HEK293 (cell line): ENCODE results near the gene SPTLC3.

Source experiments
- CTCF ChIA-PET: fragments of 350-600 bp; formaldehyde crosslinking; extraction: SDS; loops from one replicate; lab custom pipeline; 2021; ENCODE audit warnings: antibody characterized with exemption; lab: Yijun Ruan, JAX
- POLR2A ChIA-PET: fragments of 300-600 bp; formaldehyde crosslinking; extraction: SDS; loops from one replicate; lab custom pipeline; 2020; ENCODE audit warnings: antibody characterized with exemption, inconsistent platforms; lab: Yijun Ruan, JAX
- H3K27ac ChIP-seq: fragments of 200-500 bp; sonication (Bioruptor generic); 2 replicates; pipeline ENCODE4 v1.5.1; 2014; ENCODE audit warnings: low read depth, low read length, control low read depth, inconsistent platforms; ENCODE audit errors: extremely low read depth
- H3K36me3 ChIP-seq, 2 experiments: fragments of 200-500 bp in 1 of 2; sonication (Bioruptor generic) in 1 of 2; 1 replicate in 1 of 2; 2 replicates in 1 of 2; pipeline ENCODE4 v1.5.1; 2014 to 2017; ENCODE audit warnings: inconsistent platforms in 2 of 2, low read length in 2 of 2; ENCODE audit not compliant: control insufficient read depth in 2 of 2, insufficient read depth in 1 of 2
- H3K4me1 ChIP-seq: fragments of 200-500 bp; sonication (Bioruptor generic); 2 replicates; pipeline ENCODE4 v1.5.1; 2014; ENCODE audit warnings: mild to moderate bottlenecking, low read length, inconsistent platforms; ENCODE audit not compliant: control insufficient read depth, insufficient read depth
- H3K4me3 ChIP-seq: 2 replicates; pipeline ENCODE4 v1.5.1; 2011; ENCODE audit warnings: low read depth, mild to moderate bottlenecking, control low read depth, low read length, moderate library complexity
- H3K9me3 ChIP-seq: fragments of 200-500 bp; sonication (Bioruptor generic); 2 replicates; pipeline ENCODE4 v1.5.1; 2014; ENCODE audit warnings: low read depth, low read length, inconsistent platforms; ENCODE audit not compliant: control insufficient read depth, insufficient read depth
- BCL11A ChIP-seq: fragments of 450-650 bp; formaldehyde crosslinking; IDR thresholded peaks from 2 replicates; pipeline ENCODE4 v1.5.1; 2016; ENCODE audit warnings: low read depth, missing biosample characterization, missing genetic modification characterization
- IKZF3 ChIP-seq: fragments of 450-650 bp; IDR thresholded peaks from 2 replicates; pipeline ENCODE4 v1.5.0; 2018; ENCODE audit warnings: missing biosample characterization, mild to moderate bottlenecking, missing genetic modification characterization, moderate library complexity
- MZF1 ChIP-seq: fragments of 450-650 bp; formaldehyde crosslinking; IDR thresholded peaks from 2 replicates; pipeline ENCODE4 v1.5.1; 2017; ENCODE audit warnings: missing biosample characterization, missing genetic modification characterization, borderline replicate concordance
- SCRT2 ChIP-seq: fragments of 450-650 bp; formaldehyde crosslinking; IDR thresholded peaks from 2 replicates; pipeline ENCODE4 v1.5.1; 2016; ENCODE audit warnings: missing biosample characterization, missing genetic modification characterization
- SP2 ChIP-seq: fragments of 450-650 bp; formaldehyde crosslinking; IDR thresholded peaks from 2 replicates; pipeline ENCODE4 v1.5.1; 2016; ENCODE audit warnings: missing biosample characterization, missing genetic modification characterization
- ZIC2 ChIP-seq: fragments of 450-650 bp; formaldehyde crosslinking; IDR thresholded peaks from 2 replicates; pipeline ENCODE4 v1.5.1; 2016; ENCODE audit warnings: missing biosample characterization, missing genetic modification characterization
- ZNF112 ChIP-seq: fragments of 450-650 bp; formaldehyde crosslinking; IDR thresholded peaks from 2 replicates; pipeline ENCODE4 v1.5.0; 2017; ENCODE audit warnings: missing biosample characterization, missing genetic modification characterization
- ZNF114 ChIP-seq: fragments of 450-650 bp; formaldehyde crosslinking; IDR thresholded peaks from 2 replicates; pipeline ENCODE4 v1.5.0; 2017; ENCODE audit warnings: missing biosample characterization, missing genetic modification characterization
- ZNF157 ChIP-seq: fragments of 450-650 bp; formaldehyde crosslinking; IDR thresholded peaks from 2 replicates; pipeline ENCODE4 v1.5.1; 2016; ENCODE audit warnings: missing biosample characterization, missing genetic modification characterization
- ZNF184 ChIP-seq: fragments of 450-650 bp; IDR thresholded peaks from 2 replicates; pipeline ENCODE4 v1.5.1; 2018; ENCODE audit warnings: missing biosample characterization, mild to moderate bottlenecking, missing genetic modification characterization
- ZNF19 ChIP-seq: fragments of 450-650 bp; formaldehyde crosslinking; IDR thresholded peaks from 2 replicates; pipeline ENCODE4; 2016; ENCODE audit warnings: missing biosample characterization, missing genetic modification characterization, low read depth
- ZNF416 ChIP-seq: fragments of 450-650 bp; formaldehyde crosslinking; IDR thresholded peaks from 2 replicates; pipeline ENCODE4 v1.5.1; 2016; ENCODE audit warnings: missing biosample characterization, missing genetic modification characterization
- ZNF48 ChIP-seq: fragments of 450-650 bp; formaldehyde crosslinking; IDR thresholded peaks from 2 replicates; pipeline ENCODE4 v1.5.1; 2016; ENCODE audit warnings: missing biosample characterization, missing genetic modification characterization
- ZNF510 ChIP-seq: fragments of 450-650 bp; formaldehyde crosslinking; IDR thresholded peaks from 2 replicates; pipeline ENCODE4 v1.5.1; 2018; ENCODE audit warnings: mild to moderate bottlenecking, missing genetic modification characterization, missing biosample characterization; ENCODE audit not compliant: insufficient replicate concordance
- ZNF521 ChIP-seq: fragments of 450-650 bp; formaldehyde crosslinking; IDR thresholded peaks from 2 replicates; pipeline ENCODE4 v1.5.1; 2017; ENCODE audit warnings: missing biosample characterization, mild to moderate bottlenecking, missing genetic modification characterization
- ZNF530 ChIP-seq: fragments of 450-650 bp; formaldehyde crosslinking; IDR thresholded peaks from 2 replicates; pipeline ENCODE4 v1.5.1; 2016; ENCODE audit warnings: low read depth, missing biosample characterization, missing genetic modification characterization
- ZNF585B ChIP-seq: fragments of 450-650 bp; formaldehyde crosslinking; IDR thresholded peaks from 2 replicates; pipeline ENCODE4 v1.5.1; 2016; ENCODE audit warnings: missing biosample characterization, missing genetic modification characterization
- ZNF645 ChIP-seq: fragments of 450-650 bp; formaldehyde crosslinking; IDR thresholded peaks from 2 replicates; pipeline ENCODE4; 2016; ENCODE audit warnings: missing biosample characterization, missing genetic modification characterization
- ZNF785 ChIP-seq: fragments of 450-650 bp; formaldehyde crosslinking; IDR thresholded peaks from 2 replicates; pipeline ENCODE4 v1.5.1; 2016; ENCODE audit warnings: missing biosample characterization, missing genetic modification characterization
- ZNF791 ChIP-seq: fragments of 450-650 bp; formaldehyde crosslinking; IDR thresholded peaks from 2 replicates; pipeline ENCODE4 v1.5.1; 2016; ENCODE audit warnings: missing biosample characterization, missing genetic modification characterization
- ZXDB ChIP-seq: fragments of 450-650 bp; formaldehyde crosslinking; IDR thresholded peaks from 2 replicates; pipeline ENCODE4 v1.5.1; 2016; ENCODE audit warnings: missing biosample characterization, missing genetic modification characterization
- TF ChIP-seq, protein P1 (sequence below): fragments of 450-650 bp; formaldehyde crosslinking; IDR thresholded peaks from 2 replicates; pipeline ENCODE4 v1.5.1; 2016; ENCODE audit warnings: missing biosample characterization, missing genetic modification characterization, borderline replicate concordance
- TF ChIP-seq, protein P2 (sequence below): fragments of 450-650 bp; formaldehyde crosslinking; IDR thresholded peaks from 2 replicates; pipeline ENCODE4 v1.5.1; 2017; ENCODE audit warnings: missing biosample characterization, missing genetic modification characterization
- TF ChIP-seq, protein P3 (sequence below): fragments of 450-650 bp; formaldehyde crosslinking; IDR thresholded peaks from 2 replicates; pipeline ENCODE4 v1.5.1; 2016; ENCODE audit warnings: missing biosample characterization, missing genetic modification characterization

Gene SPTLC3

DNA sequence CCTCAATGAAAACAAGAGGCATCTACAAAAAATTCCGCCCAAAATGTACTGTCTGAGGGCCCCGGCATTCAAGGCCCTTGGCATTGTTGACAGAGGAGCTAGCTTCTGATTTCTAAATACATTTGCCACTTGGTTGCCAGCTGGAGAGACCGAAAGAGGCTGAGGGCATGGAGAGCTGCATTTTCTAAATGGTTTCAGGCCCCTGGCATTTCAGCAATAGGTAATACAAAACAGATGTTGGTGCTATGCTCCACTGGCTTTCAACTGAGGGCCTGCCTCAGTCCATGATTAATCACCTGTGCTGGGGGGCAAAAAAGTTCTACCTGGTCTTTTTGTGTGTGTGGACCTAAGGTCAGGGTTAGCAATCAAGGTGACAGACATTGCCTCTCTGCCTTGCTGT lies 132.8 kb downstream of the SPTLC3 start:
- no peak overlapping the region for H3K27ac ChIP-seq
- TF ChIP-seq ZNF112 (tag by site-specific recombination) (no peak), SP2 (tag by site-specific recombination) (no peak), ZNF791 (tag by site-specific recombination) (no peak), SCRT2 (tag by site-specific recombination) (no peak), ZNF585B (tag by site-specific recombination) (no peak), ZNF530 (tag by site-specific recombination) (no peak), ZNF184 (no peak), ZIC2 (tag by site-specific recombination) (no peak)
- TF ChIP-seq, protein P1, sequence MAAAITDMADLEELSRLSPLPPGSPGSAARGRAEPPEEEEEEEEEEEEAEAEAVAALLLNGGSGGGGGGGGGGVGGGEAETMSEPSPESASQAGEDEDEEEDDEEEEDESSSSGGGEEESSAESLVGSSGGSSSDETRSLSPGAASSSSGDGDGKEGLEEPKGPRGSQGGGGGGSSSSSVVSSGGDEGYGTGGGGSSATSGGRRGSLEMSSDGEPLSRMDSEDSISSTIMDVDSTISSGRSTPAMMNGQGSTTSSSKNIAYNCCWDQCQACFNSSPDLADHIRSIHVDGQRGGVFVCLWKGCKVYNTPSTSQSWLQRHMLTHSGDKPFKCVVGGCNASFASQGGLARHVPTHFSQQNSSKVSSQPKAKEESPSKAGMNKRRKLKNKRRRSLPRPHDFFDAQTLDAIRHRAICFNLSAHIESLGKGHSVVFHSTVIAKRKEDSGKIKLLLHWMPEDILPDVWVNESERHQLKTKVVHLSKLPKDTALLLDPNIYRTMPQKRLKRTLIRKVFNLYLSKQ = no peak
- no peaks in the 10 kb centered on the region for H3K4me1 ChIP-seq
- H3K36me3 ChIP-seq = no peaks in the 10 kb centered on the region
- H3K4me3 ChIP-seq = no peak overlapping the region
- H3K9me3 ChIP-seq = no peaks in the 10 kb centered on the region
- CTCF ChIA-PET = interaction anchor here (0.6 to 1.4 kb wide), 2 partner anchors 22 to 285 kb away, joined by 3 read pairs; no protein-coding TSS in a partner anchor
- POLR2A ChIA-PET = no interaction called here

DNA sequence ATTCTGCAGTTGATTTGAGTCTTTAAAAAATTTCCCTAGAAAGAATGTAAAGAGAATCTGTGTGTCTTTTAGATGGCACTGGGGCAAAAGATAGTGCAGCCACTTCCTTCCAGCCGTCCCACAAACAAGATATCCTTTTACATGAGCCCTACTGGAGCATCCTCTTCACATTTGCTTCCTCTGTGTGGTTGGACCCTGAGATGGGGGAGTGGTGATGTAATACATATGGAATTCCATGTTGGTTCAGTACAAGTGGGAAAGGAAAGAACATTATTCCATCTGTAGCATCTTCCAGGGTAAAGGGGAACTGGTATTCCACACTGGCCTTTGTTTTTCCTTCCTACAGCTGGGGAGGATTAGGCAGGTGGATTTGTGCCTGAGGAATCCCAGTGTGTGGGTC lies 133.4 kb downstream of the SPTLC3 start:
- H3K4me3 ChIP-seq = no peak overlapping the region
- TF ChIP-seq BCL11A (tag by site-specific recombination) = no peak
- no peak for TF ChIP-seq ZNF645 (tag by site-specific recombination)
- no peak for TF ChIP-seq ZNF19 (tag by site-specific recombination)
- TF ChIP-seq, protein P2, sequence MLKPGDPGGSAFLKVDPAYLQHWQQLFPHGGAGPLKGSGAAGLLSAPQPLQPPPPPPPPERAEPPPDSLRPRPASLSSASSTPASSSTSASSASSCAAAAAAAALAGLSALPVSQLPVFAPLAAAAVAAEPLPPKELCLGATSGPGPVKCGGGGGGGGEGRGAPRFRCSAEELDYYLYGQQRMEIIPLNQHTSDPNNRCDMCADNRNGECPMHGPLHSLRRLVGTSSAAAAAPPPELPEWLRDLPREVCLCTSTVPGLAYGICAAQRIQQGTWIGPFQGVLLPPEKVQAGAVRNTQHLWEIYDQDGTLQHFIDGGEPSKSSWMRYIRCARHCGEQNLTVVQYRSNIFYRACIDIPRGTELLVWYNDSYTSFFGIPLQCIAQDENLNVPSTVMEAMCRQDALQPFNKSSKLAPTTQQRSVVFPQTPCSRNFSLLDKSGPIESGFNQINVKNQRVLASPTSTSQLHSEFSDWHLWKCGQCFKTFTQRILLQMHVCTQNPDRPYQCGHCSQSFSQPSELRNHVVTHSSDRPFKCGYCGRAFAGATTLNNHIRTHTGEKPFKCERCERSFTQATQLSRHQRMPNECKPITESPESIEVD (tag by site-specific recombination) = no peak
- TF ChIP-seq ZNF157 (tag by site-specific recombination) = no peak
- no peak for TF ChIP-seq ZNF785 (tag by site-specific recombination)
- no peak for TF ChIP-seq ZNF510 (tag by site-specific recombination)
- no peak for TF ChIP-seq ZNF48 (tag by site-specific recombination)
- no peak for TF ChIP-seq ZNF416 (tag by site-specific recombination)
- no peak for TF ChIP-seq ZNF114 (tag by site-specific recombination)
- TF ChIP-seq MZF1 (tag by site-specific recombination) = no peak
- TF ChIP-seq ZNF521 (tag by site-specific recombination) = no peak
- no peak for TF ChIP-seq ZXDB (tag by site-specific recombination)
- TF ChIP-seq, protein P3, sequence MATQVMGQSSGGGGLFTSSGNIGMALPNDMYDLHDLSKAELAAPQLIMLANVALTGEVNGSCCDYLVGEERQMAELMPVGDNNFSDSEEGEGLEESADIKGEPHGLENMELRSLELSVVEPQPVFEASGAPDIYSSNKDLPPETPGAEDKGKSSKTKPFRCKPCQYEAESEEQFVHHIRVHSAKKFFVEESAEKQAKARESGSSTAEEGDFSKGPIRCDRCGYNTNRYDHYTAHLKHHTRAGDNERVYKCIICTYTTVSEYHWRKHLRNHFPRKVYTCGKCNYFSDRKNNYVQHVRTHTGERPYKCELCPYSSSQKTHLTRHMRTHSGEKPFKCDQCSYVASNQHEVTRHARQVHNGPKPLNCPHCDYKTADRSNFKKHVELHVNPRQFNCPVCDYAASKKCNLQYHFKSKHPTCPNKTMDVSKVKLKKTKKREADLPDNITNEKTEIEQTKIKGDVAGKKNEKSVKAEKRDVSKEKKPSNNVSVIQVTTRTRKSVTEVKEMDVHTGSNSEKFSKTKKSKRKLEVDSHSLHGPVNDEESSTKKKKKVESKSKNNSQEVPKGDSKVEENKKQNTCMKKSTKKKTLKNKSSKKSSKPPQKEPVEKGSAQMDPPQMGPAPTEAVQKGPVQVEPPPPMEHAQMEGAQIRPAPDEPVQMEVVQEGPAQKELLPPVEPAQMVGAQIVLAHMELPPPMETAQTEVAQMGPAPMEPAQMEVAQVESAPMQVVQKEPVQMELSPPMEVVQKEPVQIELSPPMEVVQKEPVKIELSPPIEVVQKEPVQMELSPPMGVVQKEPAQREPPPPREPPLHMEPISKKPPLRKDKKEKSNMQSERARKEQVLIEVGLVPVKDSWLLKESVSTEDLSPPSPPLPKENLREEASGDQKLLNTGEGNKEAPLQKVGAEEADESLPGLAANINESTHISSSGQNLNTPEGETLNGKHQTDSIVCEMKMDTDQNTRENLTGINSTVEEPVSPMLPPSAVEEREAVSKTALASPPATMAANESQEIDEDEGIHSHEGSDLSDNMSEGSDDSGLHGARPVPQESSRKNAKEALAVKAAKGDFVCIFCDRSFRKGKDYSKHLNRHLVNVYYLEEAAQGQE (tag by site-specific recombination) = no peak
- no peak for TF ChIP-seq IKZF3 (tag by site-specific recombination)
- TF ChIP-seq, all 188 proteins: peak for 0
- no peaks in the 10 kb centered on the region for H3K9me3 ChIP-seq
- H3K27ac ChIP-seq = no peak overlapping the region
- ChIA-PET CTCF (interaction anchor here (0.6 to 1.4 kb wide), 3 partner anchors 23 to 586 kb away, joined by 3 to 4 read pairs (median 3); no protein-coding TSS in a partner anchor), POLR2A (no interaction called here)
- H3K36me3 ChIP-seq = no peaks in the 10 kb centered on the region
- H3K4me1 ChIP-seq = no peaks in the 10 kb centered on the region
